ENCODE measurements around the gene MTHFR. TPM values are rescaled to one million over a fixed set of nuclear protein-coding genes. Genes with fewer than 3 reads are reported as not detected.

The MTHFR gene
- total RNA-seq, 1 donor from 2014 or later, result 48.4 TPM

DNA sequence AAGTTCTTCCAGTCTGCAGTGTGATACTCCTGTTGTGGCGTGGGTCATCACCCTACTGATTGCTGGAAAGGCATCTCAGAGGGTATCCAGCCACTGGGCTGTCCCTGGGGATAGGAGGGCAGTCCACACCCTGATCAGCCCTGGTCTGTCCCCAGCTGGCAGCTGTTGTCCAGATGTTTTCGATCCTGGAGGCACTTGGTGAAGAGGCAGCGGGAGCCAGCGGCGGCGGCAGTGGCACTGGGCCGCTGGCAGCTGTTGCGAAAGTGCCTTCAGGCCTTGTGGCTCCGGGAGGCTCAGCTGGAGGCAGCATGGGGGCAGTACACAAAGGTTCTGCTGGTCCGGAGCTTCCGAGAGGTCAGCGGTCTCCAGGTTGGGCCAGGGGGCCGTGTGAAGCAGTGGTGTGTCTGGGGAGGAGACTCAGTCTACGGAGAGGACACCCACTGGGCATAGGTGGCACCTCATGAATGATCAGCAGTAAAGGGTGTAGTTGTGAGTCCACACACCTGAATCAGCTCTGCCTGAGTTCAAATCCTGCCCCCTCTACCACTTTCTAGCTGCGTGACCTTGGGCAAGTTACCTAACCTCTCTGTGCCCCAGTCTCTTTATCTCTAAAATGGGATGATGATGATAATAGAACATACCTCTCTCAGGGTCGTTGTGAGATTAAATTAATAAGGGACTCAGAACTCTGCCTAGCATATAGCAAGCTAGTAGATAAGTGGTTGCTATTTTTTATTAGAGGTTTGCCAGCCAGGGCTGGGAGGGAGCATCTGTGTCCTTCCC lies 37.7 kb downstream of the MTHFR start:
- TF ChIP-seq, protein P1, sequence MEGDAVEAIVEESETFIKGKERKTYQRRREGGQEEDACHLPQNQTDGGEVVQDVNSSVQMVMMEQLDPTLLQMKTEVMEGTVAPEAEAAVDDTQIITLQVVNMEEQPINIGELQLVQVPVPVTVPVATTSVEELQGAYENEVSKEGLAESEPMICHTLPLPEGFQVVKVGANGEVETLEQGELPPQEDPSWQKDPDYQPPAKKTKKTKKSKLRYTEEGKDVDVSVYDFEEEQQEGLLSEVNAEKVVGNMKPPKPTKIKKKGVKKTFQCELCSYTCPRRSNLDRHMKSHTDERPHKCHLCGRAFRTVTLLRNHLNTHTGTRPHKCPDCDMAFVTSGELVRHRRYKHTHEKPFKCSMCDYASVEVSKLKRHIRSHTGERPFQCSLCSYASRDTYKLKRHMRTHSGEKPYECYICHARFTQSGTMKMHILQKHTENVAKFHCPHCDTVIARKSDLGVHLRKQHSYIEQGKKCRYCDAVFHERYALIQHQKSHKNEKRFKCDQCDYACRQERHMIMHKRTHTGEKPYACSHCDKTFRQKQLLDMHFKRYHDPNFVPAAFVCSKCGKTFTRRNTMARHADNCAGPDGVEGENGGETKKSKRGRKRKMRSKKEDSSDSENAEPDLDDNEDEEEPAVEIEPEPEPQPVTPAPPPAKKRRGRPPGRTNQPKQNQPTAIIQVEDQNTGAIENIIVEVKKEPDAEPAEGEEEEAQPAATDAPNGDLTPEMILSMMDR (IDR thresholded peaks at IDR 0.05), result no peak
- intact Hi-C loops (cut with DNase I), result no loop called here
- H3K36me3 ChIP-seq, result no peaks in the 10 kb centered on the region
- H3K9me3 ChIP-seq, result no peaks in the 10 kb centered on the region
- H3K4me1 ChIP-seq, result no peaks in the 10 kb centered on the region
- H3K27ac ChIP-seq, result no peak overlapping the region
- DNase-seq (ENCODE audit: low spot score in 2 of 2), result no peak
- H3K27me3 ChIP-seq, result no peaks in the 10 kb centered on the region
- no peak overlapping the region for H3K4me3 ChIP-seq

DNA sequence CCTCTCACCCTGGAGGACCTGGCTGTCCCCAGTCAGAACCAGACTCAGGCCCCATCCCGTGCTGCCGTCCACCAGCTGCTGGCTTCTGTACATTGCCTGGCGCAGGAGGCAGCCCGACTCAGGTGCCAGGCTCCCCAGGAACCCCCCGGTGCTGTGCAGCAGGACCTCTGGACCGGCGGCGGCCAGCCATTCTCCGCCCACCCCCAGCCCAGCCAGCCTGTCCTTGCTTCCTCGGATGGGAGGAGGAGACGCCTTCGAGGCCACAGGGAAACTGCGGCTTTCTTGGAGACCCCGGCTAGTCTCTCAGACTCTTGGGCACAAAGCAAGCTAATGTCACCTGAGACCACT lies 39.4 kb downstream of the MTHFR start:
- Histone ChIP-seq H3K4me3 (no peak overlapping the region), H3K27ac (no peak overlapping the region), H3K36me3 (no peaks in the 10 kb centered on the region), H3K9me3 (no peaks in the 10 kb centered on the region), H3K4me1 (peaks cover 0 to 3% of the 10 kb centered on the region in 2 donors), H3K27me3 (peaks cover 10% of the 10 kb centered on the region)
- TF ChIP-seq, protein P1 (IDR thresholded peaks at IDR 0.05), result no peak
- intact Hi-C loops (cut with DNase I), result no loop called here
- DNase-seq (ENCODE audit: low spot score in 2 of 2), result no peak

DNA sequence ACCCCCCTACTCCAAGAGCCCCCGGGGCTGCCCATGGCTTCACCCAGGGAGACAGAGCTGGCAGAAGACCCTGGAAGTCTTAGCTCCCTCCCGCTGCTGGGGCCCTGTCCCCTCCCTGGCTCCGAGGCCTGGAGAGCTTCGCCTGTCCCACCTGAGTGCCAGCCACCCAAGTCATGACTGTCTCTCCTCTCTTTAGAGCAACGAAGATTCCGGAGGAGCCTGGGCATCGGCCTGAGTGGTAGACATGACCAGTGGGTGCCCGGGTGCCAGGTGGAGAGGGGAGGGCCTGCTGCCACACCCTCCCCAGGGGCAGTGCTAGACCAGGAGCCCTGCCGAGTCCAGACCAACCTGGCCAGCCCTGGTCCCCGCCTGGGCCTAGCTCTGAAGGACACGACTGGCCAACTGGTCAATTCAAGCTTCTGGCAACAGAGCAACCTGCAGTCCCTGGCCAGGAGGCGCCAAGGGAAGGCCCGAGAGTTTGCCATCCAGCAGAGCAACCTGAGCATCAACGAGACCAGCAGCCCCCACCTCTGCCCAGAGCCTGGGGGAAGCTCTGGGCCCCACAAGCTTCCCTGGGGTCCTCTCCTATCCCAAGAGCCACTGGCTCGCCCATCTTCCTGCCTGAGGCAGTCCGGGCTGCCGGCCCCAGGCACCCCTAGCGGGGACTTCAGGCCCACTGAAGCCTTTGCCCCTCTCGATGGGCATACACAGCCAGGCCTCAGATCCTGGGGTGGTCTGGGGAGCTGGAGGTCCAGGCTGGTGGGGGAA lies 39.9 kb downstream of the MTHFR start:
- TF ChIP-seq, protein P1 (IDR thresholded peaks at IDR 0.05), result no peak
- no peak overlapping the region for H3K4me3 ChIP-seq
- H3K27ac ChIP-seq, result no peak overlapping the region
- intact Hi-C loops (cut with DNase I), result no loop called here
- no peaks in the 10 kb centered on the region for H3K36me3 ChIP-seq
- peaks cover 10% of the 10 kb centered on the region for H3K27me3 ChIP-seq
- no peaks in the 10 kb centered on the region for H3K9me3 ChIP-seq
- DNase-seq (ENCODE audit: low spot score in 2 of 2), result no peak
- peaks cover 0 to 3% of the 10 kb centered on the region in 2 donors for H3K4me1 ChIP-seq

DNA sequence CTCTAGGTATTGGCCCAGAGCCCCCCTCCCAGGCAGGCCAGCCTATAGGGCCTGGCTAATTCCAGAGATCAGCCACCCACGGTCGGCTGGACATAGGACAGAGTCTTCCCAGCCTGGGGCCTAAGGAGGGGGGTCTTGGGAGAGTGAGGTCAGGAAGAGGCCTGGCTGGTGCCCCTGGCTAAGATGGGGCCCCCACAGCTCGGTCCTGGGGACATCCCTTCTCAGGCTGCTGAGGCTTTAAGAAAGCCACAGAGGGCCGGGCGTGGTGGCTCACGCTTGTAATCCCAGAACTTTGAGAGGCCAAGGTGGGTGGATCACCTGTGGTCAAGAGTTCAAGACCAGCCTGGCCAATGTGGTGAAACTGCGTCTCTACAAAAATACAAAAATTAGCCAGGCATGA lies 41.2 kb downstream of the MTHFR start:
- TF ChIP-seq, protein P1 (IDR thresholded peaks at IDR 0.05), result no peak
- intact Hi-C loops (cut with DNase I), result no loop called here
- no peak overlapping the region for H3K4me3 ChIP-seq
- H3K9me3 ChIP-seq, result no peaks in the 10 kb centered on the region
- peaks cover 10% of the 10 kb centered on the region for H3K27me3 ChIP-seq
- no peaks in the 10 kb centered on the region for H3K36me3 ChIP-seq
- peaks cover 0 to 3% of the 10 kb centered on the region in 2 donors for H3K4me1 ChIP-seq
- no peak for DNase-seq (ENCODE audit: low spot score in 2 of 2)
- no peak overlapping the region for H3K27ac ChIP-seq

DNA sequence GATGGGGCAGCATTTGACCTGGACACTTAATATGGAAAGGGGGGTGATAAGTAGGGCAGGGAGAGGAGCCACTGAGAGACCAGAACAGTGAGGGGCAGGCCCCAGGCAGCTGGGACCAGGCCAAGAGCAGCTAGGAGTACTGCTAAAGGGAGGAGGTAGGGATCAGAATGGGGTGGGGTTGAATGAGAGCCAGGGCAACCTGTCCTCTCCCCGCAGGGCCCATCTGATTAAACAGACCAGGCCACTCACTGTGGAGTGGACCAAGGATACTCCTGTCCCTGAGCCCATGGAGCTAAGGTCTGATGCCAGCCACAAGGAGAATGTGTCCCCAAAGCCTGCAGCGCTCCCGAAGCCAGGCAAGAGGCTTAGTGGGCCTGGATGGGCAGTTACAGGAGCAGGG lies 41.6 kb downstream of the MTHFR start:
- H3K4me1 ChIP-seq, result peaks cover 0 to 3% of the 10 kb centered on the region in 2 donors
- intact Hi-C loops (cut with DNase I), result no loop called here
- H3K9me3 ChIP-seq, result no peaks in the 10 kb centered on the region
- H3K27ac ChIP-seq, result no peak overlapping the region
- TF ChIP-seq, protein P1 (IDR thresholded peaks at IDR 0.05), result no peak
- H3K27me3 ChIP-seq, result peaks cover 10% of the 10 kb centered on the region
- DNase-seq (ENCODE audit: low spot score in 2 of 2), result no peak
- no peak overlapping the region for H3K4me3 ChIP-seq
- no peaks in the 10 kb centered on the region for H3K36me3 ChIP-seq

Data from ascending aorta (tissue), 2 donors.